ENCODE data around the gene IDH3B. TPM values are rescaled to one million over a fixed set of nuclear protein-coding genes. Genes with fewer than 3 reads are reported as not detected.

Gene IDH3B
- total and polyA plus RNA-seq, 2 of the 13 experiments (the other 11 are each of a cell fraction or from before 2014, with no cell fraction given), result 215 to 254 TPM

DNA sequence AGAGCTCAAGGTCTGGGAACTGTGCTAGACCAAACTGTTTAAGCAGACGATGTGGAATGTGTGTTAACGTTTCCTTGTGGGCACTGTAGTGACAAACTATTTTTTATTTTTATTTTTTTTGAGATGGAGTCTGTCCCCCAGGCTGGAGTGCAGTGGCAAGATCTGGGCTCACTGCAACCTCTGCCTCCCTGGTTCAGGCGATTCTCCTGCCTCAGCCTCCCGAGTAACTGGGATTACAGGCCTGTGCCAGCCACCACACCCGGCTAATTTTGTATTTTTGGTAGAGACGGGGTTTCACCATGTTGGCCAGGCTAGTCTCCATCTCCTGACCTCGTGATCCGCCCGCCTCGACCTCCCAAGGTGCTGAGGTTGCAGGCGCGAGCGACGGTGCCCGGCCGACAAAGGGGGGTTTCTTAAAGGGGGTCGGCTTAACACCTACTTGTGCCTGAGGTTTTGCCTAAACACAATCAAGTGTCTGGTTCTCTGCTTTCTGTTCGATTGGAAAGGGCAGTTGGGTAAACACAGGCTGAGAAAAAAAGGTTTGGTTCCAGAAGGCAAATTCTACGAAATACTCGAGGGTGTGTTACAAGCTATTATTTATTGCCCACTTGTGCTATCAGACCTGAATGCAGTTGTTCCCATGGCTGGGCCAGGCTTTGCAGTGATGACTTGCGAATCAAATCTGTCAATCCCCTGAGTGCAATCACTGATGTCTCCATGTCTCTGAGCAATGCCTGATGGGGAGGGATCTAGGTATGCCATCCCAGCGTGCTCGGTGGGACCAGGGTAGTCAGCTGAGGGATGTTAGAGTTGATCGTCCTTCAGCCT lies 10.2 kb downstream of the IDH3B start:
- in situ Hi-C loops (cut with HindIII; ENCODE audit: extremely low pct_ligation_motif_present, low pct_unique_long_range_greater_than_20kb), result no loop called here
- intact Hi-C loops (cut with micrococcal nuclease; ENCODE audit: unreplicated experiment), result loop anchor here (5.0 kb wide), 2 partner anchors 141 to 186 kb away; no protein-coding TSS in a partner anchor
- no peak for ATAC-seq
- TF ChIP-seq, protein P1, sequence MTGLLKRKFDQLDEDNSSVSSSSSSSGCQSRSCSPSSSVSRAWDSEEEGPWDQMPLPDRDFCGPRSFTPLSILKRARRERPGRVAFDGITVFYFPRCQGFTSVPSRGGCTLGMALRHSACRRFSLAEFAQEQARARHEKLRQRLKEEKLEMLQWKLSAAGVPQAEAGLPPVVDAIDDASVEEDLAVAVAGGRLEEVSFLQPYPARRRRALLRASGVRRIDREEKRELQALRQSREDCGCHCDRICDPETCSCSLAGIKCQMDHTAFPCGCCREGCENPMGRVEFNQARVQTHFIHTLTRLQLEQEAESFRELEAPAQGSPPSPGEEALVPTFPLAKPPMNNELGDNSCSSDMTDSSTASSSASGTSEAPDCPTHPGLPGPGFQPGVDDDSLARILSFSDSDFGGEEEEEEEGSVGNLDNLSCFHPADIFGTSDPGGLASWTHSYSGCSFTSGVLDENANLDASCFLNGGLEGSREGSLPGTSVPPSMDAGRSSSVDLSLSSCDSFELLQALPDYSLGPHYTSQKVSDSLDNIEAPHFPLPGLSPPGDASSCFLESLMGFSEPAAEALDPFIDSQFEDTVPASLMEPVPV (CRISPR knock-in tag; IDR thresholded peaks at IDR 0.05), result no peak
- TF ChIP-seq SMAD1 (CRISPR knock-in tag; IDR thresholded peaks at IDR 0.05; ENCODE audit: borderline replicate concordance, low read depth), result no peak
- TF ChIP-seq ZNF282 (IDR thresholded peaks at IDR 0.05; ENCODE audit: partially characterized antibody), result no peak
- TF ChIP-seq, protein P2, sequence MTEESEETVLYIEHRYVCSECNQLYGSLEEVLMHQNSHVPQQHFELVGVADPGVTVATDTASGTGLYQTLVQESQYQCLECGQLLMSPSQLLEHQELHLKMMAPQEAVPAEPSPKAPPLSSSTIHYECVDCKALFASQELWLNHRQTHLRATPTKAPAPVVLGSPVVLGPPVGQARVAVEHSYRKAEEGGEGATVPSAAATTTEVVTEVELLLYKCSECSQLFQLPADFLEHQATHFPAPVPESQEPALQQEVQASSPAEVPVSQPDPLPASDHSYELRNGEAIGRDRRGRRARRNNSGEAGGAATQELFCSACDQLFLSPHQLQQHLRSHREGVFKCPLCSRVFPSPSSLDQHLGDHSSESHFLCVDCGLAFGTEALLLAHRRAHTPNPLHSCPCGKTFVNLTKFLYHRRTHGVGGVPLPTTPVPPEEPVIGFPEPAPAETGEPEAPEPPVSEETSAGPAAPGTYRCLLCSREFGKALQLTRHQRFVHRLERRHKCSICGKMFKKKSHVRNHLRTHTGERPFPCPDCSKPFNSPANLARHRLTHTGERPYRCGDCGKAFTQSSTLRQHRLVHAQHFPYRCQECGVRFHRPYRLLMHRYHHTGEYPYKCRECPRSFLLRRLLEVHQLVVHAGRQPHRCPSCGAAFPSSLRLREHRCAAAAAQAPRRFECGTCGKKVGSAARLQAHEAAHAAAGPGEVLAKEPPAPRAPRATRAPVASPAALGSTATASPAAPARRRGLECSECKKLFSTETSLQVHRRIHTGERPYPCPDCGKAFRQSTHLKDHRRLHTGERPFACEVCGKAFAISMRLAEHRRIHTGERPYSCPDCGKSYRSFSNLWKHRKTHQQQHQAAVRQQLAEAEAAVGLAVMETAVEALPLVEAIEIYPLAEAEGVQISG (CRISPR knock-in tag; IDR thresholded peaks at IDR 0.05), result no peak
- TF ChIP-seq MEF2D (CRISPR knock-in tag; IDR thresholded peaks at IDR 0.05), result 0 out of 2 replicates have a peak, but pooled peaks have one; percentile 54
- no peak for TF ChIP-seq ZNF343 (CRISPR knock-in tag; IDR thresholded peaks at IDR 0.05)
- no peak for TF ChIP-seq PTBP1 (IDR thresholded peaks at IDR 0.05; ENCODE audit: low read depth, low read length, poor library complexity, severe bottlenecking)
- TF ChIP-seq, protein P3, sequence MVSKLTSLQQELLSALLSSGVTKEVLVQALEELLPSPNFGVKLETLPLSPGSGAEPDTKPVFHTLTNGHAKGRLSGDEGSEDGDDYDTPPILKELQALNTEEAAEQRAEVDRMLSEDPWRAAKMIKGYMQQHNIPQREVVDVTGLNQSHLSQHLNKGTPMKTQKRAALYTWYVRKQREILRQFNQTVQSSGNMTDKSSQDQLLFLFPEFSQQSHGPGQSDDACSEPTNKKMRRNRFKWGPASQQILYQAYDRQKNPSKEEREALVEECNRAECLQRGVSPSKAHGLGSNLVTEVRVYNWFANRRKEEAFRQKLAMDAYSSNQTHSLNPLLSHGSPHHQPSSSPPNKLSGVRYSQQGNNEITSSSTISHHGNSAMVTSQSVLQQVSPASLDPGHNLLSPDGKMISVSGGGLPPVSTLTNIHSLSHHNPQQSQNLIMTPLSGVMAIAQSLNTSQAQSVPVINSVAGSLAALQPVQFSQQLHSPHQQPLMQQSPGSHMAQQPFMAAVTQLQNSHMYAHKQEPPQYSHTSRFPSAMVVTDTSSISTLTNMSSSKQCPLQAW (CRISPR knock-in tag; IDR thresholded peaks at IDR 0.05), result 0 out of 2 replicates have a peak, but pooled peaks have one; percentile 50
- TF ChIP-seq ZNF678 (CRISPR knock-in tag; IDR thresholded peaks at IDR 0.05), result no peak
- TF ChIP-seq, protein P4, sequence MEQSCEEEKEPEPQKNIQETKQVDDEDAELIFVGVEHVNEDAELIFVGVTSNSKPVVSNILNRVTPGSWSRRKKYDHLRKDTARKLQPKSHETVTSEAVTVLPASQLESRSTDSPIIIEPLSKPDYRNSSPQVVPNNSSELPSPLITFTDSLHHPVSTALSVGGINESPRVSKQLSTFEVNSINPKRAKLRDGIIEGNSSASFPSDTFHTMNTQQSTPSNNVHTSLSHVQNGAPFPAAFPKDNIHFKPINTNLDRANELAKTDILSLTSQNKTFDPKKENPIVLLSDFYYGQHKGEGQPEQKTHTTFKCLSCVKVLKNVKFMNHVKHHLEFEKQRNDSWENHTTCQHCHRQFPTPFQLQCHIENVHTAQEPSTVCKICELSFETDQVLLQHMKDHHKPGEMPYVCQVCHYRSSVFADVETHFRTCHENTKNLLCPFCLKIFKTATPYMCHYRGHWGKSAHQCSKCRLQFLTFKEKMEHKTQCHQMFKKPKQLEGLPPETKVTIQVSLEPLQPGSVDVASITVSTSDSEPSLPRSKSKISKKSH (CRISPR knock-in tag; IDR thresholded peaks at IDR 0.05; ENCODE audit: borderline replicate concordance), result no peak; the same call in 1 of the 2 replicates
- TF ChIP-seq, protein P5, sequence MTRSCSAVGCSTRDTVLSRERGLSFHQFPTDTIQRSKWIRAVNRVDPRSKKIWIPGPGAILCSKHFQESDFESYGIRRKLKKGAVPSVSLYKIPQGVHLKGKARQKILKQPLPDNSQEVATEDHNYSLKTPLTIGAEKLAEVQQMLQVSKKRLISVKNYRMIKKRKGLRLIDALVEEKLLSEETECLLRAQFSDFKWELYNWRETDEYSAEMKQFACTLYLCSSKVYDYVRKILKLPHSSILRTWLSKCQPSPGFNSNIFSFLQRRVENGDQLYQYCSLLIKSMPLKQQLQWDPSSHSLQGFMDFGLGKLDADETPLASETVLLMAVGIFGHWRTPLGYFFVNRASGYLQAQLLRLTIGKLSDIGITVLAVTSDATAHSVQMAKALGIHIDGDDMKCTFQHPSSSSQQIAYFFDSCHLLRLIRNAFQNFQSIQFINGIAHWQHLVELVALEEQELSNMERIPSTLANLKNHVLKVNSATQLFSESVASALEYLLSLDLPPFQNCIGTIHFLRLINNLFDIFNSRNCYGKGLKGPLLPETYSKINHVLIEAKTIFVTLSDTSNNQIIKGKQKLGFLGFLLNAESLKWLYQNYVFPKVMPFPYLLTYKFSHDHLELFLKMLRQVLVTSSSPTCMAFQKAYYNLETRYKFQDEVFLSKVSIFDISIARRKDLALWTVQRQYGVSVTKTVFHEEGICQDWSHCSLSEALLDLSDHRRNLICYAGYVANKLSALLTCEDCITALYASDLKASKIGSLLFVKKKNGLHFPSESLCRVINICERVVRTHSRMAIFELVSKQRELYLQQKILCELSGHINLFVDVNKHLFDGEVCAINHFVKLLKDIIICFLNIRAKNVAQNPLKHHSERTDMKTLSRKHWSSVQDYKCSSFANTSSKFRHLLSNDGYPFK (CRISPR knock-in tag; IDR thresholded peaks at IDR 0.05; ENCODE audit: borderline replicate concordance), result no peak

More for the DNA sequence above, 10.2 kb downstream of the IDH3B start:
- H3K4me2 ChIP-seq (ENCODE audit: low read depth, low read length), result peak overlapping the region; percentile 100
- H3K27ac ChIP-seq (ENCODE audit: extremely low read length, insufficient read depth, low read length), result peak overlapping the region; percentile 90
- no peaks in the 10 kb centered on the region; a peak in 1 of 5 replicates for H3K27me3 ChIP-seq (ENCODE audit: control insufficient read depth in 1 of 2, insufficient read depth in 2 of 2, low read length in 2 of 2)
- WGBS (ENCODE audit: low lambda C conversion rate), result 15% methylated on average over 24 of the region's 24 CpGs
- peaks cover 34 to 51% of the 10 kb centered on the region in 2 experiments for H3K36me3 ChIP-seq (replicated peaks in 1 of 2; ENCODE audit: control insufficient read depth in 1 of 2, insufficient read depth in 2 of 2, low read length in 2 of 2)
- no TSS peak for BruUV-seq (replicated peaks)
- POLR2A ChIA-PET, result interaction anchor here (0.7 to 7.0 kb wide), 11 partner anchors 11 to 392 kb away, joined by 3 to 151 read pairs (median 7); partner anchors contain the start of genes IDH3B, MRPS26, SNRPB and ZNF343
- FAIRE-seq, result no peak
- peaks cover 52% of the 10 kb centered on the region for H4K20me1 ChIP-seq (ENCODE audit: insufficient read depth, low read length)
- H3K9me3 ChIP-seq (ENCODE audit: low read length), result no peaks in the 10 kb centered on the region
- peaks cover 43% of the 10 kb centered on the region for H3K4me1 ChIP-seq (ENCODE audit: insufficient read depth, low read length)
- peaks cover 46% of the 10 kb centered on the region for H3K79me2 ChIP-seq (ENCODE audit: insufficient read depth, low read length)
- peak overlapping the region; percentile 88 for H3K9ac ChIP-seq (ENCODE audit: insufficient read depth, low read depth, low read length)
- DNase-seq (ENCODE audit: low spot score), result no peak
- peak overlapping the region; percentile 60 to 97 (median 83) for H3K4me3 ChIP-seq (replicated peaks in 1 of 3; ENCODE audit: insufficient read depth in 1 of 3, low read depth in 2 of 3, low read length in 3 of 3)
- CTCF ChIA-PET (ENCODE audit: low intra/inter-chr PET ratio, low total read pairs), result no interaction called here
- H2AFZ ChIP-seq (ENCODE audit: low read length), result no peak overlapping the region

Data from HepG2 (cell line).